ENCODE results near the gene OTOA. TPM values are rescaled to one million over a fixed set of nuclear protein-coding genes. Genes with fewer than 3 reads are reported as not detected.
"Not testable (repeated sequence)": the region's sequence is repeated elsewhere in the genome, so short reads cannot be mapped to it uniquely, and the experiment has no call there.

The OTOA gene
- total and polyA plus RNA-seq, 12 donors: 0.16 to 15.7 (median 0.90) TPM; not detected in 2

DNA sequence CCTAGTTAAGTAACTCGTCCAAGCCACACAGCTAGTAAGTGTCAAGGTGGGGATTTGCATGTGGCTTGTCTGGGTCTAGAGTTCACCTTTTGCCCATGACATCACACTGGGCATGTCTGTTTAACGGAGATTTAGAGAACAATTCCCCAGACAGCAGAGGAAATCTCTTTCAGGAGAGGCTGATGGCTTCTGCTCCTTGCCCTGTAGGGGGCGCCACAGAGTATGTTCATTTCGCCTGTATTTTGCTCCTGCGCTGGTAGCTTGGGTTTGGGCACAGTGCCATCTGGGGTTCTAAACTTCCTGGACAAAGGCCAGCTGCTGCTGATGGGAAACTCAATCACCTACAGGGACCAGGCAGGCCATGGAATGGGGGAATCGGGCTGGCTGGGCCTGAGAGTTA lies 20.4 kb downstream of the OTOA start:
- Histone ChIP-seq H3K27me3 (no peaks in the 10 kb centered on the region), H3K36me3 (replicated peaks in 1 of 2) (no peaks in the 10 kb centered on the region), H3K4me3 (no peak overlapping the region), H3K27ac (no peak overlapping the region), H3K9me3 (replicated peaks in 1 of 3) (no peaks in the 10 kb centered on the region), H3K4me1 (replicated peaks in 1 of 2) (no peaks in the 10 kb centered on the region)
- WGBS, 4 donors: 27 to 43% (median 39%) methylated on average over 6 of the region's 6 CpGs
- intact Hi-C loops (cut with DNase I): no loop called here
- TF ChIP-seq, protein P1, sequence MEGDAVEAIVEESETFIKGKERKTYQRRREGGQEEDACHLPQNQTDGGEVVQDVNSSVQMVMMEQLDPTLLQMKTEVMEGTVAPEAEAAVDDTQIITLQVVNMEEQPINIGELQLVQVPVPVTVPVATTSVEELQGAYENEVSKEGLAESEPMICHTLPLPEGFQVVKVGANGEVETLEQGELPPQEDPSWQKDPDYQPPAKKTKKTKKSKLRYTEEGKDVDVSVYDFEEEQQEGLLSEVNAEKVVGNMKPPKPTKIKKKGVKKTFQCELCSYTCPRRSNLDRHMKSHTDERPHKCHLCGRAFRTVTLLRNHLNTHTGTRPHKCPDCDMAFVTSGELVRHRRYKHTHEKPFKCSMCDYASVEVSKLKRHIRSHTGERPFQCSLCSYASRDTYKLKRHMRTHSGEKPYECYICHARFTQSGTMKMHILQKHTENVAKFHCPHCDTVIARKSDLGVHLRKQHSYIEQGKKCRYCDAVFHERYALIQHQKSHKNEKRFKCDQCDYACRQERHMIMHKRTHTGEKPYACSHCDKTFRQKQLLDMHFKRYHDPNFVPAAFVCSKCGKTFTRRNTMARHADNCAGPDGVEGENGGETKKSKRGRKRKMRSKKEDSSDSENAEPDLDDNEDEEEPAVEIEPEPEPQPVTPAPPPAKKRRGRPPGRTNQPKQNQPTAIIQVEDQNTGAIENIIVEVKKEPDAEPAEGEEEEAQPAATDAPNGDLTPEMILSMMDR (IDR thresholded peaks at IDR 0.05): peak in 1 of 6 experiments; percentile 40
- no peak for TF ChIP-seq POLR2A (IDR thresholded peaks at IDR 0.05)
- DNase-seq: peak in 4 of 7 donors; percentile 21 to 52 (median 26)

DNA sequence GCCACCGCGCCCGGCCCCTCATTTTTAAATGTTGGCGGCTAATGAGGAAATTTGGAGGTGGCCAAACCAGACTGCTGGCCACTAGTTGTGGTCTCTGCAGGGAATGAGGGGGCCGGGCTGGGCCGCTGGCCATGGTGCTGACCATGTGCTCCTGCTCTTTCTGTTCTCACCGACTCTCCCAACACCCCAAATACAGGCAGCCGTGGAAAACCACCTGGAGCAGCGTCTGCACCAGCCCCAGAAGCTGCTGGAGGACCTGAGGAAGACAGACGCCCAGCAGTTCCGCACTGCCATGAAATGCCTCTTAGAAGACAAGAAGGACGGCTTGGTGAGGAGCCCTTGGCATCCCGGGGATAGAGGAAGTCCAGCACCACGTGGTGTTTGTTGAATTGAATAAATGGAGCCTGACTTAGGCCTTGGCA lies 21.3 kb downstream of the OTOA start:
- Histone ChIP-seq H3K36me3 (replicated peaks in 1 of 2) (no peaks in the 10 kb centered on the region), H3K4me1 (replicated peaks in 1 of 2) (no peaks in the 10 kb centered on the region), H3K27me3 (no peaks in the 10 kb centered on the region), H3K4me3 (no peak overlapping the region), H3K27ac (no peak overlapping the region), H3K9me3 (replicated peaks in 1 of 3) (no peaks in the 10 kb centered on the region)
- DNase-seq: no peak
- TF ChIP-seq POLR2A (IDR thresholded peaks at IDR 0.05): no peak
- TF ChIP-seq, protein P1 (IDR thresholded peaks at IDR 0.05): no peak
- intact Hi-C loops (cut with DNase I): no loop called here
- 56 to 72% (median 60%) methylated on average over 12 to 14 of the region's 14 CpGs for WGBS, 4 donors

DNA sequence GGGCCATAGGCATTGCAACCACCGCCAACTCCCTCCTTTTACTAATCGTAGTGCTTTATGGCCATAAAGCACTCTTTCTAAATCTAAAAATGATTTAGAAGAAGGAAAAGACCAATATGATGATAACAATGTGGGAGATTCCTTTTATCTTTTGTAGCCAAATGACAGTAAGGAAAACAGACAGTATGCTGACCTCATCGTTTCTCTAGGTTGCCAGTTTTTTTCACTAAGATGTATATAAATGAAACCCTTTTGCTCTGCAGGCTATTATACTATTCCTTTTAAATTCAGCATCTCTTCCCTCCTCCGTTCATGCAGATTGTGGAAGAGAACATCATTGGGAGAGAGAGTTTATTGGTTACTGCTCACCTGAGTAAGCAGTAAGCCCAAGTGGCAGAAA lies 25.3 kb downstream of the OTOA start:
- H3K9me3 ChIP-seq (replicated peaks in 1 of 3): no peaks in the 10 kb centered on the region
- TF ChIP-seq POLR2A (IDR thresholded peaks at IDR 0.05): no peak
- TF ChIP-seq, protein P1 (IDR thresholded peaks at IDR 0.05): no peak
- intact Hi-C loops (cut with DNase I): no loop called here
- no peaks in the 10 kb centered on the region for H3K4me1 ChIP-seq (replicated peaks in 1 of 2)
- no peak for DNase-seq
- no peak overlapping the region for H3K27ac ChIP-seq
- H3K27me3 ChIP-seq: no peaks in the 10 kb centered on the region
- H3K4me3 ChIP-seq: no peak overlapping the region
- 63 to 75% (median 67%) methylated on average over 4 of the region's 4 CpGs for WGBS, 4 donors
- H3K36me3 ChIP-seq (replicated peaks in 1 of 2): no peaks in the 10 kb centered on the region

DNA sequence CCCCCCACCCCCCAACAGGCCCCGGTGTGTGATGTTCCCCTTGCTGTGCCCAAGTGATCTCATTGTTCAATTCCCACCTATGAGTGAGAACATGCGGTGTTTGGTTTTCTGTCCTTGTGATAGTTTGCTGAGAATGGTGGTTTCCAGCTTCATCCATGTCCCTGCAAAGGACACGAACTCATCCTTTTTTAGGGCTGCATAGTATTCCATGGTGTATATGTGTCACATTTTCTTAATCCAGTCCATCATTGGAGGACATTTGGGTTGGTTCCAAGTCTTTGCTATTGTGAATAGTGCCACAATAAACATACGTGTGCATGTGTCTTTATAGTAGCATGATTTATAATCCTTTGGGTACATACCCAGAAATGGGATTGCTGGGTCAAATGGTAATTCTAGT lies 27.2 kb downstream of the OTOA start:
- H3K4me1 ChIP-seq (replicated peaks in 1 of 2); H3K9me3 ChIP-seq (replicated peaks in 1 of 3); DNase-seq; H3K27ac ChIP-seq; H3K36me3 ChIP-seq (replicated peaks in 1 of 2); H3K27me3 ChIP-seq; H3K4me3 ChIP-seq; intact Hi-C loops (cut with DNase I): not testable (repeated sequence)
- 69 to 84% (median 79%) methylated on average over 4 of the region's 4 CpGs for WGBS, 4 donors

DNA sequence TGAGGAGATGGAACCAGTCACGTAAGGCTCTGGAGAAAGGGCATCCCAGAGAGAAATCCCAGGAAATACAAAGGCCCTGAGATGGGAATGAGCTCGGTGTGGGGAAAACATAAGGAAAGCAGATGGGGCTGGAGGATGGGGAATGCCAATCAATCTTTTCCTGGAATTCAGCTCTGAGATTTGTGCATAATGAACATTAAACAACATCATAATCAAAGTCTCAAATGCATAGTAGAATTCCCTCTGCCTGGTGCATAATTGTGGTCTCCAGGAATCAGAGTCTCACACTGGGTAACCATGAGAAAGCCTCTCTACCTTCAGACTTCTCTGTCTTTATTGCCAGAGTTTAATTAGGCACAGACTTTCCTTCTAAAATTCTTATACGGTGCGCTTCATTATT lies 30.8 kb downstream of the OTOA start:
- intact Hi-C loops (cut with DNase I): no loop called here
- Histone ChIP-seq H3K4me1 (replicated peaks in 1 of 2) (peaks cover 11 to 13% of the 10 kb centered on the region in 2 donors), H3K27ac (no peak overlapping the region), H3K27me3 (no peaks in the 10 kb centered on the region), H3K4me3 (no peak overlapping the region), H3K9me3 (replicated peaks in 1 of 3) (no peaks in the 10 kb centered on the region), H3K36me3 (replicated peaks in 1 of 2) (no peaks in the 10 kb centered on the region)
- WGBS, 4 donors: 88 to 89% (median 89%) methylated on average over 4 of the region's 4 CpGs
- TF ChIP-seq, protein P1 (IDR thresholded peaks at IDR 0.05): no peak
- no peak for TF ChIP-seq POLR2A (IDR thresholded peaks at IDR 0.05)
- no peak for DNase-seq
